DND-41 (cell line): ENCODE results near the gene MS4A15.

ENCODE experiments used
- ATAC-seq: fragments of 200-7000 bp; cut with Tn5 transposase; 3 replicates; pipeline ENCODE4 v1.9.1; 2021; ENCODE audit warnings: low read depth; ENCODE audit not compliant: insufficient read depth
- DNase-seq: peaks from one replicate; pipeline ENCODE4 v3.0.0-alpha.2; 2020
- H2AFZ ChIP-seq: 2 replicates; pipeline ENCODE4 v1.6.0; 2012; ENCODE audit warnings: low read depth, low read length
- H3K27ac ChIP-seq: 2 replicates; pipeline ENCODE4 v1.5.1; 2012; ENCODE audit warnings: low read length, inconsistent platforms
- H3K27me3 ChIP-seq: fragments of 200-600 bp; sonication (generic); 2 replicates; pipeline ENCODE4 v1.6.0; 2012; ENCODE audit warnings: low read length, mild to moderate bottlenecking, inconsistent platforms; ENCODE audit not compliant: insufficient read depth, poor library complexity
- H3K36me3 ChIP-seq: 2 replicates; pipeline ENCODE4 v1.5.1; 2012; ENCODE audit warnings: low read length, inconsistent platforms; ENCODE audit not compliant: insufficient read depth
- H3K4me1 ChIP-seq: 2 replicates; pipeline ENCODE4 v1.5.1; 2012; ENCODE audit warnings: mild to moderate bottlenecking, low read length; ENCODE audit not compliant: insufficient read depth
- H3K4me2 ChIP-seq: 2 replicates; pipeline ENCODE4 v1.6.0; 2012; ENCODE audit warnings: mild to moderate bottlenecking, moderate library complexity, low read length, inconsistent platforms; ENCODE audit not compliant: insufficient read depth
- H3K4me3 ChIP-seq, 2 experiments: fragments of 200-600 bp in 1 of 2; shearing (Covaris generic) in 1 of 2; 2 replicates each; pipeline ENCODE4 v1.5.1; 2012 to 2016; ENCODE audit warnings: inconsistent platforms in 2 of 2, low read length in 2 of 2, mild to moderate bottlenecking in 2 of 2, low read depth in 1 of 2, moderate library complexity in 1 of 2
- H3K79me2 ChIP-seq: 2 replicates; pipeline ENCODE4 v1.6.0; 2012; ENCODE audit warnings: low read length, inconsistent platforms; ENCODE audit not compliant: insufficient read depth
- H3K9ac ChIP-seq: 2 replicates; pipeline ENCODE4 v1.6.0; 2012; ENCODE audit warnings: low read depth, mild to moderate bottlenecking, inconsistent platforms, low read length, moderate library complexity
- H3K9me3 ChIP-seq: 2 replicates; pipeline ENCODE4 v1.5.1; 2012; ENCODE audit warnings: low read length, moderate library complexity, mild to moderate bottlenecking, inconsistent platforms; ENCODE audit not compliant: insufficient read depth, severe bottlenecking
- H4K20me1 ChIP-seq: 2 replicates; pipeline ENCODE4 v1.6.0; 2012; ENCODE audit warnings: low read length; ENCODE audit not compliant: insufficient read depth
- EZH2 ChIP-seq: IDR thresholded peaks from 3 replicates; pipeline ENCODE4 v1.6.1; 2012; ENCODE audit warnings: borderline replicate concordance, low read depth, mild to moderate bottlenecking, moderate library complexity, low read length, inconsistent platforms; ENCODE audit not compliant: severe bottlenecking
- TF ChIP-seq, protein P1 (sequence below): IDR thresholded peaks from 2 replicates; pipeline ENCODE4 v1.5.1; 2012; ENCODE audit warnings: borderline replicate concordance, low read length, moderate library complexity, mild to moderate bottlenecking; ENCODE audit not compliant: poor library complexity, severe bottlenecking; ENCODE audit errors: extremely low read depth

The MS4A15 gene

DNA sequence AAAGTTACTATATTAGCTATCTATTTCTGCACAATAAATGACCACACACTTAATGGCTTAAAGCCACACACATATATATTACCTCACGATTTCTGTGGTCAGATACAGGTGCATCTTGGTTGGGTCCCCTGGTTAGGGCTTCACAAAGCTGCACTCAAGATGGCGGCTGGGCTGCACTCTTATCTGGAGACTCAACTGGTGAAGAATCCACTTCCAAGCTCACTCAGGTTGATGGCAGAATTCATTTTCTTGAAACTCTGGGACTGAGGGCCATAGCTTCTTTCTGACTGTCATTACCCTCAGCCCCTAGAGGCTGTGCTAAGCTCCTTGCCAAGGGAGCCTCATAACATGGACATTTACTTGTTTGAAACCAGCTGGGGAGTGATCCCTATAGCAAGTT is 23.4 kb downstream of the MS4A15 start:
- H2AFZ ChIP-seq, result no peak overlapping the region
- peaks cover 6% of the 10 kb centered on the region for H3K4me1 ChIP-seq
- no peaks in the 10 kb centered on the region for H3K27me3 ChIP-seq
- H3K4me2 ChIP-seq, result no peak overlapping the region
- TF ChIP-seq EZH2, result no peak
- TF ChIP-seq, protein P1, sequence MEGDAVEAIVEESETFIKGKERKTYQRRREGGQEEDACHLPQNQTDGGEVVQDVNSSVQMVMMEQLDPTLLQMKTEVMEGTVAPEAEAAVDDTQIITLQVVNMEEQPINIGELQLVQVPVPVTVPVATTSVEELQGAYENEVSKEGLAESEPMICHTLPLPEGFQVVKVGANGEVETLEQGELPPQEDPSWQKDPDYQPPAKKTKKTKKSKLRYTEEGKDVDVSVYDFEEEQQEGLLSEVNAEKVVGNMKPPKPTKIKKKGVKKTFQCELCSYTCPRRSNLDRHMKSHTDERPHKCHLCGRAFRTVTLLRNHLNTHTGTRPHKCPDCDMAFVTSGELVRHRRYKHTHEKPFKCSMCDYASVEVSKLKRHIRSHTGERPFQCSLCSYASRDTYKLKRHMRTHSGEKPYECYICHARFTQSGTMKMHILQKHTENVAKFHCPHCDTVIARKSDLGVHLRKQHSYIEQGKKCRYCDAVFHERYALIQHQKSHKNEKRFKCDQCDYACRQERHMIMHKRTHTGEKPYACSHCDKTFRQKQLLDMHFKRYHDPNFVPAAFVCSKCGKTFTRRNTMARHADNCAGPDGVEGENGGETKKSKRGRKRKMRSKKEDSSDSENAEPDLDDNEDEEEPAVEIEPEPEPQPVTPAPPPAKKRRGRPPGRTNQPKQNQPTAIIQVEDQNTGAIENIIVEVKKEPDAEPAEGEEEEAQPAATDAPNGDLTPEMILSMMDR, result no peak
- no peak overlapping the region for H3K9ac ChIP-seq
- no peak for ATAC-seq
- no peaks in the 10 kb centered on the region for H3K36me3 ChIP-seq
- DNase-seq, result no peak
- no peaks in the 10 kb centered on the region for H3K9me3 ChIP-seq
- H3K27ac ChIP-seq, result no peak overlapping the region
- no peak overlapping the region for H3K4me3 ChIP-seq
- H3K79me2 ChIP-seq, result no peaks in the 10 kb centered on the region
- no peaks in the 10 kb centered on the region for H4K20me1 ChIP-seq

DNA sequence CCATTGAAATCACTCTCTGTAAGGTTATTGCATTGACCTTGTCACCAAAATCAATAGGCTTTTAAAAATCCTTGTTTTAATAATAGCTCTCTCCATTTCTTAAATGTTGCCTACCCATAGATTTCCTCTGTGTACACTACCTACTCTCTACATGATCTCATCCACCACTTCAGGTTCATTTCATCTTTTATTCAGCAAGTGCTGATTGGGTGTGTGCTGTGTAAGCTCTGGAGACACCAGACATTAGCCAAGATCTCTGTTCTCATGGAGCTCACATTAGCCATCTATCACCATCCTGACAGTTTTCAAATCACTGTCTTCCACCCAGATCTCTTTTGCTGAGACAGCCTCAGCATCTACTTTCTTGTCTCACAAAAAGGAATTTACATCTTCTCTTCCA is 24.1 kb downstream of the MS4A15 start:
- DNase-seq (no peak), ATAC-seq (no peak)
- Histone ChIP-seq H3K27ac (no peak overlapping the region), H3K4me2 (no peak overlapping the region), H2AFZ (no peak overlapping the region), H3K27me3 (no peaks in the 10 kb centered on the region), H3K4me3 (no peak overlapping the region), H3K9me3 (no peaks in the 10 kb centered on the region), H3K79me2 (no peaks in the 10 kb centered on the region), H3K9ac (no peak overlapping the region), H3K36me3 (no peaks in the 10 kb centered on the region), H4K20me1 (no peaks in the 10 kb centered on the region), H3K4me1 (peaks cover 2% of the 10 kb centered on the region)
- TF ChIP-seq, protein P1, result no peak
- no peak for TF ChIP-seq EZH2

DNA sequence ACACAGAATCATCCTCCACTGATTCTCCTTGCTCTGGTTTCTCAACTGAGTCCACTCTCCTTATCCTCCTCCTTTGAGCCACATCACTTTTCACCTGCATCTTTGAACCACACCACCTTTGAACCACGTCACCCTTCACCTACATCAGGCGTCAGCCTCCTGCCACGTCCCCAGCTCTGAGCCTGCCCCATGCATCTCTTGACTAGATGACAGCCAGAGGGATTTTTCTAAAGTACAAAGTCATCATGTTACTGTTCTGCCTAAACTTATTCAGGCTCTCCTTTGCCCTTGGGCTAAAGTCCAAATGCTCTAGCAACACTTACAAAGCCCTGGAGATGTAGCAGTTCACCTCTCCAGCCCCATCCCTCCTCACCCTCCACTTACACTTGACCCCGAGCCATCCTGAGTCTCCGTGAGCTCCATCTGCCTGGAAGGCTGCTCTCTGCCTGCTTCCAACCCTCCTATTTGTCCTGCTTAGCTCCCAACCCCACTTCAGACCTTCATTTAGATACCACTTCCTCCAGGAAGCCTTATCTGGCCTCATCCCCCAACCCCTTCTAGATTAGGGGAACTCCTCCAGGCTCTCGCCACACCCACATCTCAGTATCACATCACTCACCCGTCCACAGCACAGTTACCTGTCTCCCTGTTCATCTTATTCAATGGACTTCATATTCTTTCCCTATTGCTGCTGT is 24.8 kb downstream of the MS4A15 start:
- H3K4me2 ChIP-seq, result no peak overlapping the region
- no peak overlapping the region for H3K27ac ChIP-seq
- no peak overlapping the region for H3K9ac ChIP-seq
- no peaks in the 10 kb centered on the region for H3K36me3 ChIP-seq
- no peak for TF ChIP-seq EZH2
- TF ChIP-seq, protein P1, result no peak
- H3K27me3 ChIP-seq, result no peaks in the 10 kb centered on the region
- ATAC-seq, result no peak
- H4K20me1 ChIP-seq, result no peaks in the 10 kb centered on the region
- H3K4me1 ChIP-seq, result no peaks in the 10 kb centered on the region
- H3K9me3 ChIP-seq, result no peaks in the 10 kb centered on the region
- no peak for DNase-seq
- H3K4me3 ChIP-seq, result no peak overlapping the region
- no peak overlapping the region for H2AFZ ChIP-seq
- H3K79me2 ChIP-seq, result no peaks in the 10 kb centered on the region
